Fibroblast of lung (primary cell): ENCODE results near the gene KAT2A. TPM values are rescaled to one million over a fixed set of nuclear protein-coding genes. Genes with fewer than 3 reads are reported as not detected.

ENCODE experiments used
- DNase-seq, 2 donors: peaks; one replicate each; pipeline versions ENCODE4 v3.0.0 to v3.0.0-alpha.2; 2010; ENCODE audit warnings: low read depth in 2 of 2
- H2AFZ ChIP-seq: 2 replicates; pipeline ENCODE4 v1.5.1; 2012; ENCODE audit warnings: low read length, control low read depth, inconsistent platforms
- H3K27ac ChIP-seq: 2 replicates; pipeline ENCODE4 v1.5.1; 2011; ENCODE audit warnings: low read length, control low read depth; ENCODE audit not compliant: insufficient read depth
- H3K27me3 ChIP-seq: 2 replicates; pipeline ENCODE4 v1.5.1; 2011; ENCODE audit warnings: mild to moderate bottlenecking, low read length; ENCODE audit not compliant: control insufficient read depth, insufficient read depth
- H3K36me3 ChIP-seq: 2 replicates; pipeline ENCODE4 v1.5.1; 2011; ENCODE audit warnings: low read length; ENCODE audit not compliant: control insufficient read depth, insufficient read depth
- H3K4me1 ChIP-seq: 2 replicates; pipeline ENCODE4 v1.5.1; 2011; ENCODE audit warnings: low read length; ENCODE audit not compliant: control insufficient read depth, insufficient read depth; ENCODE audit errors: extremely low read depth
- H3K4me2 ChIP-seq: 2 replicates; pipeline ENCODE4 v1.5.1; 2011; ENCODE audit warnings: low read length, control low read depth; ENCODE audit not compliant: insufficient read depth; ENCODE audit errors: extremely low read depth
- H3K4me3 ChIP-seq, 4 experiments: fragments of 200-600 bp in 1 of 4; sonication (generic) in 1 of 4; replicated peaks in 1 of 4; 2 replicates each; pipeline ENCODE4 v1.5.1; 2011 to 2016; ENCODE audit warnings: low read length in 4 of 4, low read depth in 3 of 4, mild to moderate bottlenecking in 3 of 4, control low read depth in 2 of 4, inconsistent platforms in 1 of 4, mixed read lengths in 1 of 4; ENCODE audit not compliant: insufficient read depth in 1 of 4; ENCODE audit errors: control extremely low read depth in 1 of 4
- H3K79me2 ChIP-seq: 2 replicates; pipeline ENCODE4 v1.5.1; 2012; ENCODE audit warnings: mild to moderate bottlenecking, low read length, inconsistent platforms; ENCODE audit not compliant: control insufficient read depth, insufficient read depth
- H3K9ac ChIP-seq: 2 replicates; pipeline ENCODE4 v1.5.1; 2011; ENCODE audit warnings: mild to moderate bottlenecking, low read length, control low read depth; ENCODE audit not compliant: insufficient read depth
- H3K9me3 ChIP-seq: 2 replicates; pipeline ENCODE4 v1.5.1; 2012; ENCODE audit warnings: low read depth, low read length; ENCODE audit not compliant: control insufficient read depth, insufficient read depth
- H4K20me1 ChIP-seq: 2 replicates; pipeline ENCODE4 v1.5.1; 2011; ENCODE audit warnings: low read length; ENCODE audit not compliant: control insufficient read depth, insufficient read depth; ENCODE audit errors: extremely low read depth
- EZH2 ChIP-seq: IDR thresholded peaks from 2 replicates; pipeline ENCODE4 v1.5.1; 2012; ENCODE audit warnings: low read length, control low read depth, mild to moderate bottlenecking; ENCODE audit errors: missing control alignments
- polyA plus RNA-seq, 2 donors: library from polyadenylated mRNA; depleted of rRNA in 1 of 2; stranded (reverse) in 1 of 2; unstranded in 1 of 2; fragments of >200 nt; gene quantifications; 2 replicates each; pipeline ENCODE4 v1.2.1, GENCODE V29; 2011 to 2012; ENCODE audit warnings: missing spikeins in 1 of 2
- total RNA-seq: library from RNA; depleted of rRNA; stranded (reverse); fragments of >200 nt; gene quantifications from 2 replicates; pipeline ENCODE4 v1.2.1, GENCODE V29; 2014
- TF ChIP-seq, protein P1 (sequence below), 2 donors: IDR thresholded peaks in 1 of 2; conservative IDR thresholded peaks in 1 of 2; 1 replicate in 1 of 2; 2 replicates in 1 of 2; pipeline ENCODE4 v1.5.1; 2011 to 2012; ENCODE audit warnings: low read length in 2 of 2, control low read depth in 1 of 2, inconsistent platforms in 1 of 2, low read depth in 1 of 2, mild to moderate bottlenecking in 1 of 2

KAT2A gene
- total and polyA plus RNA-seq, 2 donors (not counting 1 experiment from before 2014, with no cell fraction given), result 7.8 to 9.1 TPM

DNA sequence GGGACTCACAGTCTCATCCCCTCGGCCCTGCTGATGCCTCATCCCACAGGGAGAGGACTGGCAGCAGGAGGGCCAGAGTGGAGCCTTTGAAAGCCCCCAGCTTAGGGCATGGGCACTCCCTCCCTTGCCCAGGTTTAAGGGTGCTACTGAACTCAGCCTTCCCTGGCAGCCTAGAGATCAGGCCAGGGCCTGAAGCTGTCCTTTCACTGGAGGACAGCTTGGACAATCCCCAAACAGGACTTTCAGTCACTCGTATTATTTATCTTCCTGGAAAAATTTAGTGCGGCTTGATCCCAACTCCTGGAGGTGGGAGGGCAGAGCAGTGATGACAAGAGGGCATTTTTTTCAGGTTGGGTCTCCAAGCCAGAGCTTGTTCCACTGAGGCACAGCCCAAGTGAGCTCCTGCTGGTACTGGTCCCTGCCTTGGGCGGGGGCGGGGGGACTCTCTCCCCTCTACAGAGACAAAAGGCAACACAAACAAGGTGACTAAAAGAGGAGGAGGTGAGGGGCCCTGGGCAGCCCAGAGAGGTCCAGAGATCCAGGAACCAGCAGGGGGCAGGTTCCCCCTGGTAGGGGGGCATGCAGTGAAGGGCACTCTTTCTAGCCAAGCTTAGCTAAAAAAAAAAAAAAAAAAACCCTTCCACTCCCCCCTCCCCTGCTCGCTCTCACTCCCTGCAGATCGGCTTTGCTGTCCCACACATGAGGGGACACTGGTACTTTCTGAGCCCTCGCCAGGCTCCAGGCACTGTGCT lies 24.6 kb downstream of the KAT2A start:
- no peaks in the 10 kb centered on the region for H3K79me2 ChIP-seq
- TF ChIP-seq EZH2, result no peak
- TF ChIP-seq, protein P1, sequence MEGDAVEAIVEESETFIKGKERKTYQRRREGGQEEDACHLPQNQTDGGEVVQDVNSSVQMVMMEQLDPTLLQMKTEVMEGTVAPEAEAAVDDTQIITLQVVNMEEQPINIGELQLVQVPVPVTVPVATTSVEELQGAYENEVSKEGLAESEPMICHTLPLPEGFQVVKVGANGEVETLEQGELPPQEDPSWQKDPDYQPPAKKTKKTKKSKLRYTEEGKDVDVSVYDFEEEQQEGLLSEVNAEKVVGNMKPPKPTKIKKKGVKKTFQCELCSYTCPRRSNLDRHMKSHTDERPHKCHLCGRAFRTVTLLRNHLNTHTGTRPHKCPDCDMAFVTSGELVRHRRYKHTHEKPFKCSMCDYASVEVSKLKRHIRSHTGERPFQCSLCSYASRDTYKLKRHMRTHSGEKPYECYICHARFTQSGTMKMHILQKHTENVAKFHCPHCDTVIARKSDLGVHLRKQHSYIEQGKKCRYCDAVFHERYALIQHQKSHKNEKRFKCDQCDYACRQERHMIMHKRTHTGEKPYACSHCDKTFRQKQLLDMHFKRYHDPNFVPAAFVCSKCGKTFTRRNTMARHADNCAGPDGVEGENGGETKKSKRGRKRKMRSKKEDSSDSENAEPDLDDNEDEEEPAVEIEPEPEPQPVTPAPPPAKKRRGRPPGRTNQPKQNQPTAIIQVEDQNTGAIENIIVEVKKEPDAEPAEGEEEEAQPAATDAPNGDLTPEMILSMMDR (conservative IDR thresholded peaks at IDR 0.05 in 1 of 2, IDR thresholded peaks at IDR 0.05 in 1 of 2; ENCODE audit: low read depth in 1 of 2, low read length in 2 of 2), result no peak
- H2AFZ ChIP-seq, result no peak overlapping the region
- H3K27me3 ChIP-seq, result peaks cover 24% of the 10 kb centered on the region
- no peaks in the 10 kb centered on the region for H3K9me3 ChIP-seq
- no peaks in the 10 kb centered on the region for H4K20me1 ChIP-seq
- H3K27ac ChIP-seq, result no peak overlapping the region
- H3K36me3 ChIP-seq, result no peaks in the 10 kb centered on the region
- H3K9ac ChIP-seq, result no peak overlapping the region
- no peak overlapping the region for H3K4me3 ChIP-seq
- no peak overlapping the region for H3K4me2 ChIP-seq
- no peak for DNase-seq
- H3K4me1 ChIP-seq, result no peaks in the 10 kb centered on the region

DNA sequence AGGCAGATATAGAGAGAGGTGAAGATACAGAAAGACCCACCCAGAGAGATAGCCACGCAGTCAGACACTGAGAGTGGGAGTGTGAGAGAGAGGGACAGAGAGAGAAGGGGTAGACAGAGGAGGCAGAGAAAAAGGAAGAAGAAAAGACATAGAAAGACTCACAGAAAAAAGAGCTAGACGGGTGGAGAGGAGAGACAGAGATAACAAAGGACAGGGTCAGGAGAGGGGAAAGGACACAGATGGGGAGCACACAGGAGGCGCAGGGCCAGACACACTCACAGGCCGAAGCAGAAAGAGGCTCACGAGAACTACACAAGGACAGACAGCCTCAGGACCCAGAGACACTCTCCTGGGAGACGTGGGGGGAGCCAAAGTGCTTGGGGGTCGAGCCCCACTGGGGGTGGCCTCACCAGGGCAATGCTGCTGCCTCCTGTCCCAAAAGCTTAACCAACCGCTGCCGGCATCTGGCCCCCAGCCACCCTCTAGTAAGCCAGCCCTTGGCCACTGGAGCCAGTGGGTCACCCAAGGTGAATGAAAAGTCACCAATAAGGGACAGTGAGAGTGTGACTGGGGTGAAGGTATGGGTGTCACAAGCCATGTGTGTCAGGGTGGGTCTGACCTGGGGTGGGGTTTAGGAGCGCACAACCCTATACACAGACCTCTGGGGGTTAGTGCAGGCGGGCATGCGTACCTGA lies 26.6 kb downstream of the KAT2A start:
- Histone ChIP-seq H3K9me3 (no peaks in the 10 kb centered on the region), H3K4me2 (no peak overlapping the region), H3K4me3 (no peak overlapping the region), H2AFZ (no peak overlapping the region), H3K27ac (no peak overlapping the region), H4K20me1 (no peaks in the 10 kb centered on the region), H3K36me3 (no peaks in the 10 kb centered on the region), H3K79me2 (no peaks in the 10 kb centered on the region), H3K9ac (no peak overlapping the region), H3K27me3 (peaks cover 27% of the 10 kb centered on the region), H3K4me1 (no peaks in the 10 kb centered on the region)
- DNase-seq, result no peak
- no peak for TF ChIP-seq EZH2
- TF ChIP-seq, protein P1 (conservative IDR thresholded peaks at IDR 0.05 in 1 of 2, IDR thresholded peaks at IDR 0.05 in 1 of 2; ENCODE audit: low read depth in 1 of 2, low read length in 2 of 2), result no peak

DNA sequence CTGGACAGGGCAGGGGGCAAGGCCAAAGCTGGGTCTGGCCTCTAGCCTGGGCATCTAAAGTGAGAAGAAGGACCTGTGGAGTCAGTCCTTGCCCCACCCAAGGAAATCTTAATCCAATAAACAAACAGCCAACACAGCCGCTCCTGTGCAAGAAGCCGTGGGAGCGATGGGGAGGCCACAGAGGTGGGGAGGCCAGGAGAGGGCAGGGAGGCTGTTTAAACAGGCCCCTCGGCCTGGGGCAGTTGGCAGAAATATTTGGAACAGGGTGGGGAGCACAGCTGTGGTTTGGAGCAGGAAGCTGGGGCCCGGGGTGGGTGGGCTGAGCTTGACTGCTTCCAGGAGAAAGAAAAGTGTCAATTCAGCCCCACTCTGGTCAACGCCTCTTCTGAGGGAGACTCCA lies 28.2 kb downstream of the KAT2A start:
- H3K9me3 ChIP-seq, result no peaks in the 10 kb centered on the region
- H4K20me1 ChIP-seq, result no peaks in the 10 kb centered on the region
- no peak overlapping the region for H3K27ac ChIP-seq
- H3K9ac ChIP-seq, result no peak overlapping the region
- no peak overlapping the region for H3K4me2 ChIP-seq
- DNase-seq, result no peak
- TF ChIP-seq, protein P1 (conservative IDR thresholded peaks at IDR 0.05 in 1 of 2, IDR thresholded peaks at IDR 0.05 in 1 of 2; ENCODE audit: low read depth in 1 of 2, low read length in 2 of 2), result no peak
- TF ChIP-seq EZH2, result no peak
- H3K79me2 ChIP-seq, result no peaks in the 10 kb centered on the region
- H3K27me3 ChIP-seq, result peaks cover 30% of the 10 kb centered on the region
- no peaks in the 10 kb centered on the region for H3K36me3 ChIP-seq
- H3K4me1 ChIP-seq, result no peaks in the 10 kb centered on the region
- no peak overlapping the region for H2AFZ ChIP-seq
- no peak overlapping the region for H3K4me3 ChIP-seq
